Measurements from ENCODE around the gene TSNAXIP1. TPM values are rescaled to one million over a fixed set of nuclear protein-coding genes. Genes with fewer than 3 reads are reported as not detected.

TSNAXIP1 gene
- total and polyA plus RNA-seq, 9 of the 15 experiments (the other 6 are each of a cell fraction or from before 2014, with no cell fraction given): 0.03 to 0.24 (median 0.11) TPM; not detected in 4

GRCh38 chr16:67841816-67842508, 35.3 kb downstream of the TSNAXIP1 start, which contains the start of gene THAP11:
Gene THAP11, plus strand, starts transcription at chr16:67842320. Its CDS starts 235 bp downstream, at chr16:67842555.
- FAIRE-seq: peak; percentile 94
- in situ Hi-C loops (cut with MboI) (no loop called here), intact Hi-C loops (cut with micrococcal nuclease) (no loop called here)
- ATAC-seq: peak; percentile 71
- H3K27me3 ChIP-seq (ENCODE audit: control insufficient read depth in 2 of 2, insufficient read depth in 2 of 2, low read length in 2 of 2): no peaks in the 10 kb centered on the region
- ChIA-PET POLR2A (interaction anchor here (1.0 kb wide), 1 partner anchor 92 kb away, joined by 3 read pairs; no protein-coding TSS in a partner anchor), CTCF (ENCODE audit: low intra/inter-chr PET ratio) (interaction anchor here (0.7 kb wide), 1 partner anchor 23 kb away, joined by 3 read pairs; no protein-coding TSS in a partner anchor)
- H4K20me1 ChIP-seq (replicated peaks; ENCODE audit: control insufficient read depth, insufficient read depth, low read length): no peaks in the 10 kb centered on the region; the same call in 1 of the 2 replicates
- BruUV-seq (replicated peaks): no TSS peak
- WGBS (ENCODE audit: insufficient coverage, low coverage, missing lambda C conversion rate): 3% methylated on average over 83 of the region's 83 CpGs
- H2AFZ ChIP-seq (ENCODE audit: low read depth, low read length): peak within 1 kb of the TSS; percentile 100
- H3K79me2 ChIP-seq (ENCODE audit: control insufficient read depth, insufficient read depth, low read length): peaks cover 44% of the 10 kb centered on the region
- peak within 1 kb of the TSS; percentile 94 to 98 for H3K9ac ChIP-seq (ENCODE audit: insufficient read depth in 1 of 2, low read depth in 2 of 2, low read length in 2 of 2)
- peaks cover 34 to 45% of the 10 kb centered on the region in 2 experiments for H3K4me1 ChIP-seq (replicated peaks in 1 of 2; ENCODE audit: control insufficient read depth in 2 of 2, insufficient read depth in 2 of 2, low read length in 2 of 2)
- peak within 1 kb of the TSS; percentile 99 for H3K27ac ChIP-seq (ENCODE audit: extremely low read depth, low read depth, low read length)
- peak within 1 kb of the TSS; percentile 97 for H3K4me2 ChIP-seq (ENCODE audit: insufficient read depth, low read length)
- peak within 1 kb of the TSS; percentile 83 for H3K4me3 ChIP-seq
- H3K36me3 ChIP-seq (ENCODE audit: control insufficient read depth, insufficient read depth, low read length): peaks cover 14% of the 10 kb centered on the region
- DNase-seq (ENCODE audit: extremely low read depth in 1 of 4, low spot score in 3 of 4): peak; percentile 80 to 98 (median 86)
- H3K9me1 ChIP-seq (ENCODE audit: control insufficient read depth, insufficient read depth, low read length): no peaks in the 10 kb centered on the region
- H3K9me3 ChIP-seq (replicated peaks; ENCODE audit: control insufficient read depth, insufficient read depth, low read depth, low read length): no peaks in the 10 kb centered on the region
- TF ChIP-seq YY1 (IDR thresholded peaks at IDR 0.05; ENCODE audit: borderline replicate concordance in 1 of 3, control insufficient read depth in 1 of 3, extremely low read depth in 1 of 3, insufficient read depth in 3 of 3, insufficient read length in 1 of 3, insufficient replicate concordance in 2 of 3, low read depth in 1 of 3, low read length in 2 of 3): peak in 1 of 3 experiments; percentile 54
- TF ChIP-seq CTCF (IDR thresholded peaks at IDR 0.05 in 2 of 3, conservative IDR thresholded peaks at IDR 0.05 in 1 of 3; ENCODE audit: insufficient read depth in 2 of 3, low read depth in 1 of 3, low read length in 3 of 3): peak; percentile 89 to 96 (median 93)
- peak; percentile 95 for TF ChIP-seq ZBTB2 (IDR thresholded peaks at IDR 0.05)
- peak; percentile 83 for TF ChIP-seq FIP1L1 (IDR thresholded peaks at IDR 0.05; ENCODE audit: low read depth, low read length, poor library complexity, severe bottlenecking)
- TF ChIP-seq ZBTB40 (IDR thresholded peaks at IDR 0.05): peak; percentile 93
- no peak for TF ChIP-seq ZBTB40 (CRISPR knock-in tag; IDR thresholded peaks at IDR 0.05)

All from K562 (cell line).